GM11168 (cell line): ENCODE measurements around the gene COTL1.

Experiments
- in situ Hi-C: fragments of 300-500 bp; cut with MboI; formaldehyde crosslinking; loops from one replicate; pipeline ENCODE4 v1.12.0; 2022; ENCODE audit warnings: low sequenced_read_pairs; ENCODE audit not compliant: unreplicated experiment

COTL1 gene, protein sequence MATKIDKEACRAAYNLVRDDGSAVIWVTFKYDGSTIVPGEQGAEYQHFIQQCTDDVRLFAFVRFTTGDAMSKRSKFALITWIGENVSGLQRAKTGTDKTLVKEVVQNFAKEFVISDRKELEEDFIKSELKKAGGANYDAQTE

DNA sequence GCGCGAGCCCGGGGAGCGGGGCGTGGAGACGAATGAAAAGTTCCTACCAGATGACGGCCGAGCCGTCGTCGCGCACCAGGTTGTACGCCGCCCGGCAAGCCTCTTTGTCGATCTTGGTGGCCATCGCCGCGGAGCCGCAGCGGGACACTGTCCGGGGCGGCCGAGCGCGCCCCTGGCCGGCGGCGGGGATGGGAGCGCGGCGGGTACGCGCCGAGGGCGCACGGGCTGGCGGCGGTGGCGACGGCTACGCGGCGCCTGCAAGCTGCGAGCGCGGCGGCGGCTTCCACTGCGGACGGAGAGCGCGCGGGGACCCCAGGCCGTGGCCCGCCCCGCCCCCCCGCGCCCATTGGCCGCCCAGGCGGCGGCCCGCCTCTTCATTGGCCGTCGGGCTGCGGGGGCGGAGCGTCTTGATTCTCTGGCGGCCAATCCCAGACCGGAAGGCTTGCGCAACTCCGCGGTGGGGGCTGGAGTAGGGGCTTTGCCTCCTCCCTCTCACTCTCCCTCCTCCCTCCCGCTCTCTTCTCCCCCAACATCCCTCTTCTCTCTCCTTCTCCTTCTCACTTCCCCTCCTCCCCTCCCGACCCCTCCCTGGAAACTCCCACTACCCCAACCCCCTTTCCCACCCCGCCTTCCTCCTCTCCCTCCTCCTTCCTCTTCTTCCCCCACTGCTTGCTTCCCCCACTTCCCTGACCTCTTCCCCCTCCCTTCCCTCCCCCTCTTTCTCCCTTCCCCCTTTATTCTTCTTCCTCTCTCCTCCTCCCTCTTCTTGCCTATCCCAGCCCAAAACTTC lies at the start of gene COTL1:
Gene COTL1 (minus strand): TSS at position 288 of the 790 bp plus-strand sequence. CDS start 164 bp downstream, at position 124.
- in situ Hi-C loops, result loop anchor here (5.0 kb wide), 1 partner anchor 106 kb away; no protein-coding TSS in a partner anchor

DNA sequence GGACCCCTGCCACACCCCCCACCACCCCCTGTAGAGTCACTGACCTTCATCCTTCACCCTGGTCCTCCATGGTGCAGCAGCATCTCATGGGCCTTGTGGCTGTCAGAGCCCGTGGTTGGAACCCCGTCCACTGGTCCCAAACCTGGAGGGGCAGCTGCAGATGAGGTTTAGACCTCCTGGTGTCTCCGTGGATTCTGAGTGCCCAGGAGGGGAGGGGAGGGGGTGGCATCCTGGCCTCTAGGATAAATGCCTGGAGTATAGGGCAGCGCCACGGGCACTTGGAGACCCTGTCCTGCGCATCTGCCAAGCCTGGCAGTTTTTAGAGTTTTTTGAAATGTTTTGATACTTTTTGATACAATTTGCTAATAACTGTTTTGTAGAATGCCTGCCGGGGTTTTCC lies 48.0 kb upstream of the COTL1 start:
- in situ Hi-C loops, result no loop called here

DNA sequence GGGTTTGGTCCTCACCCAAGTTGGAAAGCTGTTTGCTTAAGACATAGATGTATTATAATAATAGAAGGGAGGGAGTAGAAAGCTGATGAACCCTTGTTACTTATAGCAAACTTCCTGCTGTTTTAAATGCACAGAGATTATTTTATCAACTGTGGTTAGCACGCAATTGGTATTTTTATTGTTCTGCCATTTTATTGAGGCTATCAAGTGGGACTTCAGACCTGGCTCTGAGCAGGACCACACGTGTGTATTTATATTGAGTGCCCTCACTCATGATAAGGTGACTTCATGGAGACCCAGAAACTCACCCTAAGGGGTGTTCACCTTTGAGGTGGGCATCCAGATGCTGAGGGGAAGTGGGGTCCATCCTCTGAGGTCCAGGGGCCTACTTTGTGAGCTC lies 47.5 kb upstream of the COTL1 start:
- in situ Hi-C loops, result no loop called here

DNA sequence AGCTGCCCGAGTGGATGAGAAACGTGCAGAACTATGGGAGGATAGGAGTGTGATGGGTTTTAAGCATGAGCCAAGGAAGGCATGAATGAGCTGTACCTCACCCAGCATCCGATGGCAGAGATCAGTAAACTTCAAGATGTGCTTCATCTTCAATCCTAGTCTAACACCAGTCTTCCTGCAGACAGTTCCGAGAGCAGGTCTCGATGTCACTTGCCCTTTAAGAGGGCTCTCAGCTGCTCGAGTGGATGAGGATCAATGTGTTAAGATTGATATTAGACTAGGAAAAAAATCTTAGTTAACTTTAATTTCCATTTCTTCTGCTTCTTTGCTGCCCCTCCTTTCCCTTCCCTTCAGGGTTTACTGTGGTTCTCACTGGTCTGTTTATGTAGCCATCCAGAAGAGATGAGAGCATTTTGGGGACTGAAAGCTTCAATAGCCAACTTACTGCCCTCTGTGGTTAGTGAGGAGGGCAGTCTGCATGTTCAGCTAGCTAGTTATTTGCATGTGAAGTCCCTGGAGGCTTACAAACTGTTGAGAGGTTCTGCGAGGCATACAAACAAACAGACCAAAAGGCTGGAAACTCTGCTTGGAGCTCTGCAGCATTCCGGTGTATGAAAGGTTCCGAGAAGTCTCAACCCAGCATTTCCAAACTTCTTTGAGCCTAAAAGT lies 45.7 kb upstream of the COTL1 start:
- in situ Hi-C loops, result no loop called here

DNA sequence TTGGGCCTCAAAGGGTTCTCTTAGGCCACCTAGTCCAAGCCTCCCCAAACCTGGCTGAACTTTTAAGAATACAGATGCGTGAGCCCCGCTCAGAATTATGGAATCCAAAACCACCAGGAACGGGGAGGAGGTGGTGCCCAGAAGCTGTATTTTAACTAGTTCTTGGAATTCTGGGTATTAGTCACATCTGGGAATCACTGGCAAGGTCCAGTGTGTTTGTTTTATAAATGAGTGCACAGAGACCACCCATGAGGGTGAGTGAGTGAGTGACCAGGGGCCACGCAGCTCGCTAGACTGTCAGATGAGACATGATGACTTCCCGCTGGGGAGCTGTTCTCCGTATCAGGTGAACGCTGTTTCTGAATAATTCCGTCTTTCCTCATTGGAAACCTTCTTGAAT lies 44.6 kb upstream of the COTL1 start:
- in situ Hi-C loops, result no loop called here

DNA sequence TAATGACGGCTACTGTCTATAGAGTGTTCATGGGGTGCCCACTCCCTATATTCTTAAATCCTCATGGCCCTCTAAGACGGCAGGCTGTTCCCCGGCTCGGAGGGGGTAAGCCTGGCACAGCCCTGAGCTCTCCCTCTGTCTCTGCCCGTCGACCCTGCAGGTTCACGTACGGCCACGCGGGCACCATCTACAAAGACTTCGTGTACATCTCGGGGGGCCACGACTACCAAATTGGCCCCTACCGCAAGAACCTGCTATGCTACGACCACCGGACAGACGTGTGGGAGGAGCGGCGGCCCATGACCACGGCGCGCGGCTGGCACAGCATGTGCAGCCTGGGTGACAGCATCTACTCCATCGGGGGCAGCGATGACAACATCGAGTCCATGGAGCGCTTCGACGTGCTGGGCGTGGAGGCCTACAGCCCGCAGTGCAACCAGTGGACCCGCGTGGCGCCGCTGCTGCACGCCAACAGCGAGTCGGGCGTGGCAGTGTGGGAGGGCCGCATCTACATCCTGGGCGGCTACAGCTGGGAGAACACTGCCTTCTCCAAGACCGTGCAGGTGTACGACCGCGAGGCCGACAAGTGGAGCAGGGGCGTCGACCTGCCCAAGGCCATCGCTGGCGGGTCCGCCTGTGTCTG lies 43.7 kb upstream of the COTL1 start:
- in situ Hi-C loops, result no loop called here

DNA sequence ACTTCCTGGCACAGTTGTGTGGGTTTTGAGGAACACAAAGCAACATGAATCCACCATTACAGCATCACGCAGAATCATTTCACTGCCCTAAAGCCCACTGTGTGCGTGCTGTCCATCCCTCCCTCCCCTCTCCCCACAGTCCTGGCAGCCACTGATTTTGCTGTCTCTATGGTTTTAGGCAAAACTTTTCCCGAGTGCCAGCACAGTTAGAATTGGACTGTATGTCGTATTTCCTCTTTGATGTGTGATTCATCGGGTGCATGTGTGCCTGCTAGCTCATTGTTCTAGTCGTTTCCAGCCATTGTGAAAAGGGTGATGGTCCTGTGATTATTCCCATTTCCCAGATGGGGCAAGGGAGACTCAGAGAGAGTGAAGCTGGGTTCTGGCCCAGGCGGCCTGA lies 43.1 kb upstream of the COTL1 start:
- in situ Hi-C loops, result no loop called here

DNA sequence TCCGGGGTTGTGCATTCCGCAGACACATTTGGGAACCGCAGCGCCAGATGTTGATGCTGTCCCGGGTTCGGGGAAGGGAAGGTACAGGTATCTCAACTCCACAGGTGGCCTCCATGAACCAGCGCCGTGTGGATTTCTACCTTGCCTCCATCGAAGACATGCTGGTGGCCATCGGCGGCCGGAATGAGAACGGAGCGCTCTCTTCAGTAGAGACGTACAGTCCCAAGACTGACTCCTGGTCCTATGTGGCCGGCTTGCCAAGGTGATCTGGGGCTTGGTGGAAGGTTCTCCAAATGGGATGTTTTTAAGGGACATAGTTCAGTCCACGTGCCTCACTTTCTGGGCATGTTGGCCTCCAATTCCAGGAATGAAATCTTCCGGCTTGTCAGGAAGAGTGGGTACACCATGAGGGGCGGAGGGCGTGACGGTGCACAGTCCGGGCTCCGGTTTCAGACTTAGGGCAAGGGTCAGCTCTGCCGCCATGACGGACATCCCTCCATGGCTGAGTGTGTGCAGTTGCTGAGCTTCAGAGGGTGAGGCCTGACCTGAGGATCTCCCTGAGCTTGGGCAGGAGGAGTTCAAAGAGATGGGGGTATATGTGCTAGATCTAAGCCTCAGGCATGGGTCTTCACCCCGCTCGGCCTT lies 41.9 kb upstream of the COTL1 start:
- in situ Hi-C loops, result no loop called here

DNA sequence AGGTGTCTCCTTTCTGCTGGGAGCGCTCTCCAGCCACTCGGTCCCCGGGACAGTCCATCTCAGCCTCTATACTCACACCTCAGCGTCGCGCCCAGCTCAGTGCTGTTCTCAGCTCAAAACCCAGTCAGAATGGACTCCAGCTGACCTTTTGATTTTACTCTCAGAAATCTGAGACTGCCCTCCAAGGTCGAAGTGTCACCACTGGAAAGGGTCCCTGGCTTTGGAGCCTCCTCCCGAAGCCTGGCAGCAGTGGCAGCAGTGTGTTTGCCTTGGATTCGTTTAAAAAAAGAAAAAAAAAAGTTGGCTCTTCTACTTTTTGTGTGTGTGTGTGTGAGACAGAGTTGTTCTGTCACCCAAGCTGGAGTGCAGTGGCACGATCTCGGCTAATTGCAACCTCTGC lies 40.8 kb upstream of the COTL1 start:
- in situ Hi-C loops, result no loop called here

DNA sequence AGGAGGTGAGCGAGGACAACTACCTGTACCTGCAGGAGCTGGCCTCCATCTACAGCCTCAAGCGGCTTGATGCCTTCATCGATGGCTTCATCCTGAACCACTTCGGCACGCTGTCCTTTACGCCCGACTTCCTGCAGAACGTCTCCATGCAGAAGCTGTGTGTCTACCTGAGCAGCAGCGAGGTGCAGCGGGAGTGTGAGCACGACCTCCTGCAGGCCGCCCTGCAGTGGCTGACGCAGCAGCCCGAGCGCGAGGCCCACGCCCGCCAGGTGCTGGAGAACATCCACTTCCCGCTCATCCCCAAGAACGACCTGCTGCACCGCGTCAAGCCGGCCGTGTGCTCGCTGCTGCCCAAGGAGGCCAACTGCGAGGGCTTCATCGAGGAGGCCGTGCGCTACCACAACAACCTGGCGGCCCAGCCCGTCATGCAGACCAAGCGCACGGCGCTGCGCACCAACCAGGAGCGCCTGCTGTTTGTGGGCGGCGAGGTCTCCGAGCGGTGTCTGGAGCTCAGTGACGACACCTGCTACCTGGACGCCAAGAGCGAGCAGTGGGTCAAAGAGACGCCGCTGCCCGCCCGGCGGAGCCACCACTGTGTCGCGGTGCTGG lies 39.5 kb upstream of the COTL1 start:
- in situ Hi-C loops, result no loop called here

DNA sequence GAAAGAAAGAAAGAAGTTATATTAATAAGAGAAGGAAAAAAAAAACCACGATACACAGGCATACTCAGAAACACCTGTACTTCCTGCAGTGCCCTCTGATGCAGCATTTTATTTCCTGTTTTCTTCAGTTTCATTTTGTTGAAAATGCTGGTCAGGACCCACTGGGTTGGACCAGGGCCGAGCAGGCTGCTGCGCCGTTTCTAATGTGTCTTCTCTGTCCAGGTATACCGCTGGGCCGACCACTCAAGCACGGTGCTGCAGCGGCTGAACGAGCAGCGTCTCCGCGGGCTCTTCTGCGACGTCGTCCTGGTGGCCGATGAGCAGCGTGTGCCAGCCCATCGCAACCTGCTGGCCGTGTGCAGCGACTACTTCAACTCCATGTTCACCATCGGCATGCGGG lies 38.8 kb upstream of the COTL1 start:
- in situ Hi-C loops, result no loop called here

DNA sequence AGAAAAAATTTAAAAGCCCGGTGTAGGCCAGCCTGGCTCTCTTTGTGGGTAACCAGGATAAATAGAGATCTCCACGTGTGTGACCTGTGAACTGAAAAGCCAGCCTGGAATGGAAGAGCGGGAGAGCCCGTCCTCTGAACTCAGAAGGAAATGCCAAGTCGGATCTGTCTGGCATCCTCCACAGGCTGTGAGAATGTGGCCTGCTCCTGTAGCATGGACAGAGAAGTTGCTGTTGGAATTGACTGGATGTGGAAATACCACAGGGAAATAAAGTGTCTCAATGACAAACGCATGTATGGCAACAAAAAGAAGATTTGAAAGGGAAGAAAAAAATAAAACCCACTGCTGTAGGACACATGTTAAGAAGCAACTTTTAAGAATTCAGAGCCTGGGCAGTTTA lies 37.1 kb upstream of the COTL1 start:
- in situ Hi-C loops, result no loop called here

DNA sequence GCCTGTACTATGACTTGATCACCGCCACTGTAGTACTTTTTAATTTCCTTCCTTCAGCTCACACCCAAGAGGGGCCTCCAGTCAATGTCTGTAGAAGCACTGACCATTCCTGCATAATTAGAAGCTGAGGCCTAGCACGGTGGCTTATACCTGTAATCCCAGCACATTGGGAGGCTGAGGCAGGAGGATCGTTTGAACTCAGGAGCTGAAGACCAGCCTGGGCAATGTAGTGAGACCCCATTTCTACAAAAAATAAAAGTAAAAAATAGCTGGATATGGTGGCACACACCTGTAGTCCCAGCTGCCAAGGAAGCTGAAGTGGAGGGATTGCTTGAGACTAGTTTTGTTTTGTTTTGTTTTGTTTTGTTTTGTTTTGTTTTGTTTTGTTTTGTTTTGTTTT lies 36.4 kb upstream of the COTL1 start:
- in situ Hi-C loops, result no loop called here

DNA sequence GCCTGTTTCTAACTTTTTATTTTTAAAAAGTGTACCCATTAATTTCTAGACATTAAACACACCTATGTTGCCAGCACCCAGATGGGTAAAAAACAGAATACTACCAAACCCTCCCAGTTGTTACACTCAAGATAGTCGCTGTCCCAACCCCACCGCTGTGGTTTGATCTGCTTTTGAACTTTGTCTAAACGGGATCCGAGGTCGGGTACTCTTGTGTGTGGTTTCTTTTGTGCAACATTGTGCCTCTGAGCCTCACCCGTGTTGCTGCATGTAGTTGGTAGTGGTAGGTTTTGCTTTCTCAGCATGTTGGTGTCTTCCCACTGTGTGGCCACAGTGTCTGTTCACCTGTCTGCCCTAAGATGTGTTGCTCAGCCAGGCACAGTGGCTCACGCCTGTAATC lies 34.7 kb upstream of the COTL1 start:
- in situ Hi-C loops, result no loop called here

DNA sequence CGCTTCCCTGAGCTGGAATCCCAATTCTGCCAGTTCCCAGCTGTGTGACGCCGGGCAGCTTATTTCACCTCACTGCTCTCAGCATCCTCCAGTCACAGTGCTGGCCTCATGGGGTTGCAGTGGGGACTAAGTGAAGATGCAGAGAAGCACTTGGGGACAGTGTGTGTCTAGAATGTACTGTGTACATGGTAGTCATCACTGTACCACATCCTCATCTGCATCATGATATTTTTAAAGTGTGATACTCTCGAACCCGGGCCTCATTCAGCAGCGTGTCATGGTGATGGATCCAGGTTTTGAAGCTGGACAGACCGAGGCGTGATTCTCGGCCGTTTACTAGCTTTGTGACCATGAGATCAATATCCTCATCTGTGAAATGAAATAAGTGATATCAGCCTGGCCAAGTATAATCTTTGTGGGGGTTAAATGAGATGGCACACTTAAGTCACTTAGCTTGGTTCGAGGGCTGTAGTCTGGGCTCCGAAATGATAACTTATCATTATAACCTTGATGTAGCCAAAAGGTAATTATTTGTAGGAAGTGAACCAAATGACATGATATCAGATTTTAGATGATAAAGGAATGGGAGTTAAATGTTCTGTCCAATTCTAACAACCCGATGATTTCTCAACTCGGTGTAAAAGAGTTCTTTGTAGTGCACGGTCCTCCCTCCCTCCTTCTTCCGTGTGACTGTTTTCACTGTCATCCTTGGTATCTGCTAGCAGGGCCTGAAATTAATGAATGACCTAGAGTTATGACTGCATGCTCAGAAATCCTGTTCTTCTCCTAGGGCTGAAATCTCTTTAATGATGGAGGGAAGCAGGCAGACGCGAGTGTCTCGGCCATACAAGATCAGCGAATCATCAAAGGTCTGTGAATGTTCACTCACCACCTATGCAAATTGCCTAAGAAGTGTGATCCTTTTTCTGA lies 32.4 kb upstream of the COTL1 start:
- in situ Hi-C loops, result no loop called here

DNA sequence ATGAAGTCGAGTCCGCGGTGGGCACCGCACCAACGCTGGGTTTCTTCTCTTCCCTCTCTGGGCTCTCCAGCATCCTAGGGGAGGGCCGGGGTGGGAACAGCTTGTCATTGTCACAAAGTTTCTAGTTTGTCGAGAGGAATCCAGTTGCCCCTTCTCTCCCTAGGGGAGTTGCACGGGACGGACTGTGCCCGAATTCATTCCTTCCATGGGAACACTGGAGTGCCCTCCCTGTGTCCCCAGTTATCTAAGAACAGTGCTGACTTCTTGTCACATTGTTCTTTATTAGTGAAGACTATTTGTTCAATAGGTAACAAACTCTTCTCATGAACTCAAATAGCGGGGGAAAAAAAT lies 31.6 kb upstream of the COTL1 start:
- in situ Hi-C loops, result loop anchor here (25.0 kb wide), 1 partner anchor 88 kb away; no protein-coding TSS in a partner anchor

DNA sequence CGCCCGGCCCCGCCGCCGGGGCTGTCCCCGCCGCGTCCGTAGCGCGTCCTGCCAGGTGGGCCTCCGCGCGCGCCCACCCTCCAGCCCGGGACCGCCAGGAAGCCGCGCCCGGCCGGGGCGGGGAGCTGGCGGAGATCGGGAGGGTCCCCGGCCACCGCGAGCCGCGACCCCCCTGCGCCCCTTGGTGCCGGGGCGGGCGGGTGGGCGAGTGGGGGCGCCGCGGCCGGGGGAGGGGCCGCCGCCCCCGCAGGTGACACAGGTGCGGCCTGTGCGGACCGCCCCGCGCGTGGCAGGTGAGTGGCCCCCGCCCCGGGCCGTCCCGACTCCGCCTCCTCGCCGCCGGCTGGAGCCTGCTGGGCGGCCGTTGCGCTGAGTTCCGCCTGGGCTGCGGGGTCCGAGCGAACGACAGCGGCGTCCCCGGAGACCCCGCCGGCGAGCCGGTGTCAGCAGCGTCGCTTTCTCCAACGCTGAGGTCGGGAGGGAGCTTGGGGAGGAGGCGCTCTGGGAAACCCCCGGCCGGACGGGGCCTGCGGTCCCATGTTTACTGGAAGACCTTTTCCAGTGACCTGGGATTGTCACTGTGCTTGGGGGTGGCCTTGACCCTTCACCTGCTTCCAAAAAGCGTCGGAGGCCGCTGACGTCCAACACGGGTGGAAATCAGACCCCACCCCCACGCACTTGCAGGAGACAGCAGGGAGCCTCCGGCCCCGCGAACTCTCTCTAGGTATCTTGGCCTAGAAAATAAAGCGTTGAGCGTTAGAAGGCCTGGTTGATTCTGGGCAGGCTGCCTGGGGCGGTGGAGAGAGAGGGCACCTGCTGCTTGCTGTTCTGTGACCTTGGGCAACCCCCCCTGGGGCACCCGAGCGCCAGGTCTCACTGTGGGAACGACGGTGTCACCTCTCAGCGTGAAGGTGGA lies 31.0 kb upstream of the COTL1 start:
- in situ Hi-C loops, result loop anchor here (25.0 kb wide), 1 partner anchor 88 kb away; no protein-coding TSS in a partner anchor
